Occipital lobe (tissue), 2 donors: ENCODE measurements around the gene PELI1. TPM values are rescaled to one million over a fixed set of nuclear protein-coding genes. Genes with fewer than 3 reads are reported as not detected.
"Not testable (repeated sequence)": the region's sequence is repeated elsewhere in the genome, so short reads cannot be mapped to it uniquely, and the experiment has no call there.

ENCODE experiments used
- DNase-seq: peaks from one replicate; lab custom pipeline; 2025; lab: John Stamatoyannopoulos, UW
- total RNA-seq: library from RNA; depleted of rRNA; stranded (reverse); fragments of >200 nt; gene quantifications from one replicate; pipeline ENCODE4 v1.2.3, GENCODE V29; 2014

PELI1 gene
- total RNA-seq, 1 donor from 2014 or later = 88.9 TPM

- DNase-seq = no peak
Observed at GRCh38 chr2:64122358-64122757, 21.9 kb downstream of the PELI1 start.

- no peak for DNase-seq
Observed at GRCh38 chr2:64120928-64121327, 23.3 kb downstream of the PELI1 start.

GRCh38 chr2:64120008-64120407 is 24.2 kb downstream of the PELI1 start:
- DNase-seq = no peak

GRCh38 chr2:64119369-64119768 is 24.9 kb downstream of the PELI1 start:
- no peak for DNase-seq

- no peak for DNase-seq
Observed at GRCh38 chr2:64115808-64116598, 28.2 kb downstream of the PELI1 start.

- DNase-seq = no peak
Observed at GRCh38 chr2:64114912-64115277, 29.3 kb downstream of the PELI1 start.

- no peak for DNase-seq
Observed at GRCh38 chr2:64114063-64114911, 29.9 kb downstream of the PELI1 start.

- DNase-seq = no peak
Observed at GRCh38 chr2:64112016-64112415, 32.2 kb downstream of the PELI1 start.

- no peak for DNase-seq
Observed at GRCh38 chr2:64111426-64111825, 32.8 kb downstream of the PELI1 start.

GRCh38 chr2:64108666-64109241 is 35.5 kb downstream of the PELI1 start:
- no peak for DNase-seq

GRCh38 chr2:64106481-64106880 is 37.7 kb downstream of the PELI1 start:
- DNase-seq = no peak

- DNase-seq = no peak
Observed at GRCh38 chr2:64105670-64106461, 38.4 kb downstream of the PELI1 start.

- no peak for DNase-seq
Observed at GRCh38 chr2:64104933-64105332, 39.3 kb downstream of the PELI1 start.

GRCh38 chr2:64102736-64103135 is 41.5 kb downstream of the PELI1 start:
- DNase-seq = not testable (repeated sequence)

- DNase-seq = no peak
Observed at GRCh38 chr2:64101141-64101591, 43.1 kb downstream of the PELI1 start.

GRCh38 chr2:64100584-64100983 is 43.6 kb downstream of the PELI1 start:
- not testable (repeated sequence) for DNase-seq

- no peak for DNase-seq
Observed at GRCh38 chr2:64094663-64095382, 49.4 kb downstream of the PELI1 start.

GRCh38 chr2:64093341-64093740 is 50.9 kb downstream of the PELI1 start:
- DNase-seq = no peak

GRCh38 chr2:64092502-64092901 is 51.7 kb downstream of the PELI1 start:
- no peak for DNase-seq

- no peak for DNase-seq
Observed at GRCh38 chr2:64090264-64090663, 54.0 kb downstream of the PELI1 start.
